ENCODE results near the gene PAQR3.

- TF ChIP-seq EP300 (IDR thresholded peaks at IDR 0.05) (no peak), CBX8 (IDR thresholded peaks at IDR 0.05) (no peak), MYC (IDR thresholded peaks at IDR 0.05; ENCODE audit: borderline replicate concordance, low read length) (no peak), CTCF (IDR thresholded peaks at IDR 0.05) (no peak), POLR2A (IDR thresholded peaks at IDR 0.05; ENCODE audit: low read length) (no peak), KDM5A (IDR thresholded peaks at IDR 0.05) (no peak), USF2 (IDR thresholded peaks at IDR 0.05) (no peak), SMC3 (IDR thresholded peaks at IDR 0.05) (no peak)
Observed at GRCh38 chr4:78960926-78961325, 21.7 kb upstream of the PAQR3 start.

Measured in A549 (cell line).